Osteoblast (primary cell): ENCODE results near the gene GSTO1. TPM values are rescaled to one million over a fixed set of nuclear protein-coding genes. Genes with fewer than 3 reads are reported as not detected.
A peak's percentile ranks its signal among the peaks of the same experiment; 100 is the strongest.

Experiments
- DNase-seq: peaks from one replicate; pipeline ENCODE4 v3.0.0; 2011; ENCODE audit warnings: low spot score, mixed read lengths; ENCODE audit not compliant: insufficient read length; ENCODE audit errors: missing footprints
- H2AFZ ChIP-seq: 2 replicates; pipeline ENCODE4 v1.6.0; 2011; ENCODE audit warnings: mild to moderate bottlenecking, low read length
- H3K27ac ChIP-seq: 2 replicates; pipeline ENCODE4 v1.5.1; 2011; ENCODE audit warnings: mild to moderate bottlenecking, low read depth, low read length, moderate library complexity
- H3K27me3 ChIP-seq: 2 replicates; pipeline ENCODE4 v1.6.0; 2012; ENCODE audit warnings: mild to moderate bottlenecking, control low read depth, inconsistent platforms, low read length, moderate library complexity; ENCODE audit not compliant: insufficient read depth
- H3K36me3 ChIP-seq: 2 replicates; pipeline ENCODE4 v1.5.1; 2011; ENCODE audit warnings: mild to moderate bottlenecking, low read length, control low read depth, moderate library complexity; ENCODE audit not compliant: insufficient read depth
- H3K4me1 ChIP-seq: 2 replicates; pipeline ENCODE4 v1.5.1; 2011; ENCODE audit warnings: mild to moderate bottlenecking, low read length, control low read depth, moderate library complexity; ENCODE audit not compliant: insufficient read depth
- H3K4me2 ChIP-seq: 2 replicates; pipeline ENCODE4 v1.6.0; 2011; ENCODE audit warnings: mild to moderate bottlenecking, low read length; ENCODE audit not compliant: insufficient read depth
- H3K4me3 ChIP-seq: fragments of 200-600 bp; sonication (generic); 3 replicates; pipeline ENCODE4 v1.5.1; 2012; ENCODE audit warnings: mild to moderate bottlenecking, low read length, inconsistent platforms; ENCODE audit not compliant: insufficient read depth
- H3K79me2 ChIP-seq: 2 replicates; pipeline ENCODE4 v1.6.0; 2012; ENCODE audit warnings: mild to moderate bottlenecking, low read length, control low read depth, inconsistent platforms; ENCODE audit not compliant: insufficient read depth
- H3K9me3 ChIP-seq: 2 replicates; pipeline ENCODE4 v1.5.1; 2011; ENCODE audit warnings: low read depth, low read length, control low read depth
- H4K20me1 ChIP-seq: 2 replicates; pipeline ENCODE4 v1.6.0; 2012; ENCODE audit warnings: mild to moderate bottlenecking, low read length, control low read depth; ENCODE audit not compliant: insufficient read depth
- CTCF ChIP-seq: IDR thresholded peaks from 2 replicates; pipeline ENCODE4 v1.5.1; 2011; ENCODE audit warnings: mild to moderate bottlenecking, low read depth, low read length, moderate library complexity; ENCODE audit errors: extremely low read depth
- small RNA-seq: library from RNA; depleted of rRNA; stranded (forward); fragments of <200 nt; gene quantifications from one replicate; pipeline ENCODE3, GENCODE V24; 2012
- total RNA-seq: library from RNA; depleted of rRNA; stranded (reverse); fragments of >200 nt; gene quantifications from 2 replicates; pipeline ENCODE4 v1.2.3, GENCODE V29; 2012

Gene GSTO1
- total RNA-seq, 1 donor, result 149 TPM

- H3K9me3 ChIP-seq, result no peaks in the 10 kb centered on the region
- H3K79me2 ChIP-seq, result peaks cover 99% of the 10 kb centered on the region
- peaks cover 78% of the 10 kb centered on the region for H3K36me3 ChIP-seq
- H3K4me3 ChIP-seq, result no peak overlapping the region
- H2AFZ ChIP-seq, result no peak overlapping the region
- H4K20me1 ChIP-seq, result peaks cover 38% of the 10 kb centered on the region
- H3K27me3 ChIP-seq, result no peaks in the 10 kb centered on the region
- no peak overlapping the region for H3K4me2 ChIP-seq
- DNase-seq, result no peak
- H3K4me1 ChIP-seq, result peaks cover 46% of the 10 kb centered on the region
- no peak overlapping the region for H3K27ac ChIP-seq
- no peak for TF ChIP-seq CTCF
These were observed 60.8 kb downstream of the GSTO1 start for GRCh38 chr10:104315486-104315921.

- H3K9me3 ChIP-seq, result no peaks in the 10 kb centered on the region
- H3K36me3 ChIP-seq, result peaks cover 69% of the 10 kb centered on the region
- H2AFZ ChIP-seq, result no peak overlapping the region
- H3K4me1 ChIP-seq, result peaks cover 50% of the 10 kb centered on the region
- peaks cover 46% of the 10 kb centered on the region for H4K20me1 ChIP-seq
- DNase-seq, result no peak
- peak overlapping the region; percentile 20 for H3K4me3 ChIP-seq
- H3K27me3 ChIP-seq, result no peaks in the 10 kb centered on the region
- TF ChIP-seq CTCF, result no peak
- H3K27ac ChIP-seq, result peak overlapping the region; percentile 87
- peak overlapping the region; percentile 73 for H3K4me2 ChIP-seq
- H3K79me2 ChIP-seq, result peaks cover 99% of the 10 kb centered on the region
These were observed 61.8 kb downstream of the GSTO1 start for GRCh38 chr10:104316321-104317099.

Small RNA genes lying within 50 kb of the gene (small RNA-seq; reads per million reads assigned to genes)
- gene MIR4482, result 0.22 reads per million
- gene MIR609, result not detected

Other genes with a start within 250 kb of the GSTO1 start
- under 0.01 TPM in 2 replicates for gene COL17A1, start 169.0 kb upstream of the GSTO1 start, total RNA-seq
- 9.7 and 11.6 TPM in 2 replicates for gene SFR1, start 132.7 kb upstream of the GSTO1 start, total RNA-seq
- gene CFAP43, start 22.5 kb upstream of the GSTO1 start, total RNA-seq, result 0.36 and 0.59 TPM in 2 replicates
- gene GSTO2, start 14.3 kb downstream of the GSTO1 start, total RNA-seq, result 1.8 and 2.2 TPM in 2 replicates
- gene ITPRIP, start 83.6 kb downstream of the GSTO1 start, total RNA-seq, result 14.8 and 16.5 TPM in 2 replicates
- gene CFAP58, start 98.9 kb downstream of the GSTO1 start, total RNA-seq, result 0.36 and 0.59 TPM in 2 replicates